ENCODE results near the gene TMEM43. TPM values are rescaled to one million over a fixed set of nuclear protein-coding genes. Genes with fewer than 3 reads are reported as not detected.

TMEM43 gene
- total RNA-seq, 4 donors from 2014 or later, result 64.0 to 140 (median 76.3) TPM

- Histone ChIP-seq H3K4me1 (peaks cover 12 to 42% (median 19%) of the 10 kb centered on the region in 3 donors), H3K27me3 (no peaks in the 10 kb centered on the region), H3K4me3 (no peak overlapping the region), H3K27ac (no peak overlapping the region), H3K9me3 (no peaks in the 10 kb centered on the region), H3K36me3 (peaks cover 57 to 90% (median 59%) of the 10 kb centered on the region in 3 donors)
- TF ChIP-seq POLR2A (IDR thresholded peaks at IDR 0.05), result no peak
- TF ChIP-seq, protein P1, sequence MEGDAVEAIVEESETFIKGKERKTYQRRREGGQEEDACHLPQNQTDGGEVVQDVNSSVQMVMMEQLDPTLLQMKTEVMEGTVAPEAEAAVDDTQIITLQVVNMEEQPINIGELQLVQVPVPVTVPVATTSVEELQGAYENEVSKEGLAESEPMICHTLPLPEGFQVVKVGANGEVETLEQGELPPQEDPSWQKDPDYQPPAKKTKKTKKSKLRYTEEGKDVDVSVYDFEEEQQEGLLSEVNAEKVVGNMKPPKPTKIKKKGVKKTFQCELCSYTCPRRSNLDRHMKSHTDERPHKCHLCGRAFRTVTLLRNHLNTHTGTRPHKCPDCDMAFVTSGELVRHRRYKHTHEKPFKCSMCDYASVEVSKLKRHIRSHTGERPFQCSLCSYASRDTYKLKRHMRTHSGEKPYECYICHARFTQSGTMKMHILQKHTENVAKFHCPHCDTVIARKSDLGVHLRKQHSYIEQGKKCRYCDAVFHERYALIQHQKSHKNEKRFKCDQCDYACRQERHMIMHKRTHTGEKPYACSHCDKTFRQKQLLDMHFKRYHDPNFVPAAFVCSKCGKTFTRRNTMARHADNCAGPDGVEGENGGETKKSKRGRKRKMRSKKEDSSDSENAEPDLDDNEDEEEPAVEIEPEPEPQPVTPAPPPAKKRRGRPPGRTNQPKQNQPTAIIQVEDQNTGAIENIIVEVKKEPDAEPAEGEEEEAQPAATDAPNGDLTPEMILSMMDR (IDR thresholded peaks at IDR 0.05), result no peak
- intact Hi-C loops (cut with DNase I), result no loop called here
- 94 to 100% methylated on average over 2 to 11 of the region's 12 CpGs for WGBS, 2 donors
- no peak for DNase-seq
Observed at GRCh38 chr3:14130707-14131106, 5.9 kb downstream of the TMEM43 start.

DNA sequence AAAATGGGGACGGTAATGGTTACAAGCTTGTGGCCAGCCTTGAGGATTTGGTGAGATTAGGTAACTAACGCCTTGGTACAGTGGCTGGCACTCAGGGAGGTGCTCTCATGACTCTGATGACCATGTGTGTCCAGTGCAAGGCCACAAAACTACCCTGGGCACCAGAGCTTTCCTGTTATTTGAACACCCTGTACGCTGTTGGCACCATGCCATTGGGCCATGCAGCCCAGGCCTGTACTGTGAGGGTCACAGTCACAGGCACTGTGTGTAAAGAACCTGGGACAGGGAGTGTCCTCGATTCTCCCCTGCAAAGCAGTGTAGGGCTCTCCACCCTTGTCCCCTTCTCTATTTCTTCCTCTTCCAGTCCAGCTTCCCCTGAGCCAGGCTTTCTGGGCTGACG lies 6.3 kb downstream of the TMEM43 start:
- 80 to 90% methylated on average over 3 to 5 of the region's 5 CpGs for WGBS, 2 donors
- intact Hi-C loops (cut with DNase I), result no loop called here
- H3K4me3 ChIP-seq, result no peak overlapping the region
- H3K4me1 ChIP-seq, result peaks cover 12 to 42% (median 15%) of the 10 kb centered on the region in 3 donors
- peaks cover 59 to 94% (median 60%) of the 10 kb centered on the region in 3 donors for H3K36me3 ChIP-seq
- no peaks in the 10 kb centered on the region for H3K9me3 ChIP-seq
- H3K27me3 ChIP-seq, result no peaks in the 10 kb centered on the region
- TF ChIP-seq, protein P1 (IDR thresholded peaks at IDR 0.05), result no peak
- TF ChIP-seq POLR2A (IDR thresholded peaks at IDR 0.05), result no peak
- DNase-seq, result no peak
- H3K27ac ChIP-seq, result no peak overlapping the region

DNA sequence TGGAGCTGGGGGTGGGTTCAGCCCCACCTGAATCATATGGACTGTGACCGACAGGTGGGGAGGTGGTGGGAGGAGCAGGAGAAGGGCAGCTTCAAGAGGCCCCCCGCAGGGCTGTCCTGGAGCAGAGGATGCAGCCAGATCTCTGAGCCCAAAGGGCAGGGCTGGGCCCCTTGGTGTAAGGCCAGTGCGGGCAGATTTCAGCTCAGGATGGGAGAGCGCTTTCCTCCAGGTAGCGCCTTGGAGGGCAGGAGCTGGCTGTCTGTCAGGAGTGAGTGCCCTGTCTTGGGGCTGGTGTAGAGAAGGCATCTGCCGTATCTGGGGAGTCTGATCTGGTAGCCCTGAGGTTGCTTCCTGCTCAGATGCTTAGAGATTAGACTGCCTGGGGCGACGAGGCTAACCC lies 7.3 kb downstream of the TMEM43 start:
- Histone ChIP-seq H3K27ac (no peak overlapping the region), H3K4me1 (peaks cover 2 to 42% (median 12%) of the 10 kb centered on the region in 3 donors), H3K27me3 (no peaks in the 10 kb centered on the region), H3K36me3 (peaks cover 59 to 100% (median 64%) of the 10 kb centered on the region in 3 donors), H3K4me3 (no peak overlapping the region), H3K9me3 (no peaks in the 10 kb centered on the region)
- 85 to 100% methylated on average over 2 to 4 of the region's 8 CpGs for WGBS, 2 donors
- DNase-seq, result no peak
- TF ChIP-seq, protein P1 (IDR thresholded peaks at IDR 0.05), result no peak
- TF ChIP-seq POLR2A (IDR thresholded peaks at IDR 0.05), result no peak
- intact Hi-C loops (cut with DNase I), result no loop called here

DNA sequence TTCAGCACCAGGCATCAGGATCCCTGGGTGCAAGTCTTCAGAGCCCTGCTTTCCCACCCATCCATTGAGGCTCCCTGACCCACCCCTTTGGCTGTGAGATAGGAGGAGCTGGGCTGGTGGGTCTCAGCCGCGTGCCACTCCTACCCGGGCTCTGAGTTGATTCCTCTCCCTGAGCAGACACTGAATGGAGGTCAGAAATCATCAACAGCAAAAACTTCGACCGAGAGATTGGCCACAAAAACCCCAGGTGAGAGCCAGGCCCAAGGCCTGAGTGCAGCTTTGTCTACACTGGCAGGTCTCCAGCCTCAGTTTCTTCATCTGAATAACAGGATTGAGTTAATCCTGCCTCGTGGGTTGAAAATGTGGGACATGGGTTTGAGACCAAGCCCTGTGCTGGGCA lies 7.8 kb downstream of the TMEM43 start:
- no peak for DNase-seq
- Histone ChIP-seq H3K9me3 (no peaks in the 10 kb centered on the region), H3K4me3 (no peak overlapping the region), H3K36me3 (peaks cover 59 to 100% (median 64%) of the 10 kb centered on the region in 3 donors), H3K27me3 (no peaks in the 10 kb centered on the region), H3K4me1 (peaks cover 0 to 42% (median 10%) of the 10 kb centered on the region in 3 donors), H3K27ac (no peak overlapping the region)
- TF ChIP-seq POLR2A (IDR thresholded peaks at IDR 0.05), result no peak
- TF ChIP-seq, protein P1 (IDR thresholded peaks at IDR 0.05), result no peak
- WGBS, 2 donors, result 88 to 90% methylated on average over 4 to 5 of the region's 6 CpGs
- intact Hi-C loops (cut with DNase I), result no loop called here

DNA sequence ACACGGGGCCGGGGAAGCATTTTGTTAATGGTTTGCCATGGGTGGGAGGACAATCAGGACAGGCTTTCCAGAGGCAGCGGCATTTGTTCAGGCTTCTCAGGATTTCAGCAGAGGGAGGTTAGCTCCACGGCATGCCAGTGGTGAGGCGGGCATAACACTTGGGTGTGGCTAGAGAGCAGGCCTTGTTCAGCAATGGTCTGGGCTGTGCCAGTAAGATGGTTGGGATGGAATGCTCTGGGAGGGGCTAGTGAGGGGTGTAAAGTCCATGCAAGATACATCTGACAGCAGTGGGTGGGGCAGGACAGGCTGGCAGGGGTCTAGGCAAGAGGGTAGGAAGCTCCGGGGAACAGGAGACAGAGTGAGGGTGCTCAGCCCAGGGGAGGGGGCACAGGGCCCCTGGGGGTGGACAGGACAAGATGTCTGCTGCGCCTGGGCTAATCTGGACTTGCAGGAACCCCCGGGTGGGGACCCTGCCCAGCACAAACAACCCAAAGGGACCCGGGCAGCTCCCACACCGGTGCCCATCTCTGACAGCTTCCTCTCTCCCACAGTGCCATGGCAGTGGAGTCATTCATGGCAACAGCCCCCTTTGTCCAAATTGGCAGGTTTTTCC lies 8.4 kb downstream of the TMEM43 start:
- Histone ChIP-seq H3K36me3 (peaks cover 62 to 100% (median 64%) of the 10 kb centered on the region in 3 donors), H3K4me1 (peaks cover 0 to 42% (median 10%) of the 10 kb centered on the region in 3 donors), H3K9me3 (no peaks in the 10 kb centered on the region), H3K27me3 (no peaks in the 10 kb centered on the region), H3K4me3 (no peak overlapping the region), H3K27ac (no peak overlapping the region)
- DNase-seq, result no peak
- WGBS, 2 donors, result 85 to 87% methylated on average over 5 to 6 of the region's 10 CpGs
- TF ChIP-seq, protein P1 (IDR thresholded peaks at IDR 0.05), result no peak
- TF ChIP-seq POLR2A (IDR thresholded peaks at IDR 0.05), result no peak
- intact Hi-C loops (cut with DNase I), result no loop called here
